GM12864 (cell line): ENCODE measurements around the gene SLC25A46.
"Not testable (repeated sequence)": the region's sequence is repeated elsewhere in the genome, so short reads cannot be mapped to it uniquely, and the experiment has no call there.

Source experiments
- DNase-seq: peaks from one replicate; pipeline ENCODE4 v3.0.0-alpha.2; 2011; ENCODE audit warnings: low read depth
- H3K4me3 ChIP-seq: 2 replicates; pipeline ENCODE4 v1.5.1; 2011; ENCODE audit warnings: mild to moderate bottlenecking, low read depth, low read length, control low read depth
- CTCF ChIP-seq: IDR thresholded peaks from 2 replicates; pipeline ENCODE4 v1.5.1; 2011; ENCODE audit warnings: low read depth, mild to moderate bottlenecking, moderate library complexity, low read length, control low read depth, inconsistent platforms; ENCODE audit errors: missing control alignments

The SLC25A46 gene

DNA sequence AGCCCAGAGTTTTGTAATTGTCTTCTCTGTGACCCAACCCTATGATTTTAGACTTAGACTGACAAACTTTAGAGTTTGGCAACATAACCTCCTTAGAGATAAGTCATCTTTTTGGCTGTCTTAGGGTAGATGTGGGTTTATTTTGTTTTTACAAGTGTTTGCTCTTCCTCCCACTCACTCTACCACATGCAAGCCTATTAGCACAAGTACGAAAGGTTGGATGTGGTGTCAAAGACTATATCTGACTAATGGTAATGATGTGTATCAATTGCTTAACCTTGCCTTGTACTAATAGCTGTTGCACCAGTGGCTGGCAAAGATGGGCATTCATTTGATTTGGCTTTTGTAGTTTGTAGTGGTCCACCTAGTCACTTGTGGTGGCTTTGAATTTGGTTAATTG, 46.5 kb downstream of the SLC25A46 start:
- TF ChIP-seq CTCF, result no peak
- no peak overlapping the region for H3K4me3 ChIP-seq
- no peak for DNase-seq

DNA sequence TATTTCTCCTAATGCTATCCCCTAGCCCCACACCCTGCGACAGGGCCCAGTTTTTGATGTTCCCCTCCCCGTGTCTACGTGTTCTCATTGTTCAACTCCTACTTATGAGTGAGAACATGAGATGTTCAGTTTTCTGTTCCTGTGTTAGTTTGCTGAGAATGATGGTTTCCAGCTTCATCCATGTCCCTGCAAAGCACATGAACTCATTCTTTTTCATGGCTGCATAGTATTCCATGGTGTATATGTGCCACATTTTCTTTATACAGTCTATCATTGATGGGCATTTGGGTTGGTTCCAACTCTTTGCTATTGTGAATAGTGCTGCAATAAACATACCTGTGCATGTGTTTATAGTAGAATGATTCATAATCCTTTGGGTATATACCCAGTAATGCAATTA, 49.2 kb downstream of the SLC25A46 start:
- H3K4me3 ChIP-seq, DNase-seq: not testable (repeated sequence)

- DNase-seq, result no peak
- TF ChIP-seq CTCF, result no peak
- H3K4me3 ChIP-seq, result no peak overlapping the region
These were observed 51.9 kb downstream of the SLC25A46 start for GRCh38 chr5:110790673-110791072.

GRCh38 chr5:110802998-110803397, 64.2 kb downstream of the SLC25A46 start:
- no peak for DNase-seq
- no peak overlapping the region for H3K4me3 ChIP-seq
- no peak for TF ChIP-seq CTCF

DNA sequence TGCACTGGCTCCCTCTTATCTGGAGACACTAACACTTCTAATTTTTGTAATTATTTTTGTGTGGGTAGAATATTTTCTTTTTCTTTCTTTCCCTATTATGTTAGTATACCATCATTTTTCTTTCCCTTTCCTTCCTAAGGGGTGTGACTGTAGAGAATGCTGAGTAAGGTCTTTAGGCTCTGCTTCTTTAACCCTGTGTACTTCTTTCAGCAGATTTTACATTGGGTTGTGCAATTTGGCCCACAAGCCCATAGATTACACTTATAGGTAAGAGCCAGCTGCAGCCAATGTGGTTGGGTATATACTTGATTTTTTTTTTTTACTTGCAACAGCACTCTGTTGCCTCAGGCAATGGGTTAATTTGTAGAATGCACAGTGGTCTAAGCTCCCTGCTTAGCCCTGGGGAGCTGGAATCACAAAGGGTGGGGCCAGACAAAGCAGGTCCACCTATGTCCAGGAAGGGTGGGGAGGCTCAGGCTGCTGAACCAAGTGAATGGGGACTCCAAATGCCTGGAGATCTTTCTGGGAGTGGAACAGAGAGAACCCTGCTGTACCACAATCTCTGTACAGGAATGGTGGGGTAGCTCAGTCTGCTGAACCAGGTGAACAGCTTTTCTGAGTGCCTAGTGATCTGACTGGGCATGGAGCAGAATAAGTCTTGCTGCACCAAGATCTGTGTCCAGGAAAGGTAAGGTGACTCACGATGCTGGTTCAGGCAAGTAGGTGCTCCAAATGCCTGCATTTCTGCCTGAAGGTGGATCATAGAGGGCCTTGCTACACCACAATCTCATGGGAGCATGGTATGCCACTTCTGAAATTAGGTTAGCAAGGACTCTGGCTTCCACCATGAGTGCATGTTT, 64.9 kb downstream of the SLC25A46 start:
- no peak overlapping the region for H3K4me3 ChIP-seq

DNA sequence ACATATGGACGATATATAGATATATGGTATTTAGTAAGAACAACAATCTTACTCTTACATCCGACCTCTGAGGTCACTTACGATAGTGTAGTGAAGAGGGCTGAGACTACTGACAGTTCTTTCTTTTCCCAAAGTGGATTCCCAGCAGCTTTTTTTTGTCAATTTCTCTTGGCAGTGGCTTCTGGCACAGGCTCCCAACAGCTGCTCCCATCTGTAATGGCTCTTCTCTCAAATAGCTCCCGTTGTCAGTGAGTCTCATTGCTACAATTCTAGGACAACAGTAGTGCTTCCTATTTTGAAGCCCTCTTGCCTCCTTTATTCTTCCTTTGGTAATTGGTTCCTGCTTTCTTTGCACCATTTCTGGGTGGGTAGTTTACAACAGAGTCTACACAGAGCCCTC, 68.4 kb downstream of the SLC25A46 start:
- TF ChIP-seq CTCF, result no peak
- no peak overlapping the region for H3K4me3 ChIP-seq
- no peak for DNase-seq

More for the DNA sequence above, 64.9 kb downstream of the SLC25A46 start:
- DNase-seq, result no peak
- TF ChIP-seq CTCF, result no peak

- TF ChIP-seq CTCF, result no peak
- H3K4me3 ChIP-seq, result no peak overlapping the region
- no peak for DNase-seq
These were observed 70.2 kb downstream of the SLC25A46 start for GRCh38 chr5:110809006-110809405.
